ENCODE data around the gene RTN4IP1.

GRCh38 chr6:106536357-106536756 is 92.9 kb downstream of the RTN4IP1 start:
- TF ChIP-seq EP300 (IDR thresholded peaks at IDR 0.05; ENCODE audit: low read depth): no peak
- TF ChIP-seq, protein P1, sequence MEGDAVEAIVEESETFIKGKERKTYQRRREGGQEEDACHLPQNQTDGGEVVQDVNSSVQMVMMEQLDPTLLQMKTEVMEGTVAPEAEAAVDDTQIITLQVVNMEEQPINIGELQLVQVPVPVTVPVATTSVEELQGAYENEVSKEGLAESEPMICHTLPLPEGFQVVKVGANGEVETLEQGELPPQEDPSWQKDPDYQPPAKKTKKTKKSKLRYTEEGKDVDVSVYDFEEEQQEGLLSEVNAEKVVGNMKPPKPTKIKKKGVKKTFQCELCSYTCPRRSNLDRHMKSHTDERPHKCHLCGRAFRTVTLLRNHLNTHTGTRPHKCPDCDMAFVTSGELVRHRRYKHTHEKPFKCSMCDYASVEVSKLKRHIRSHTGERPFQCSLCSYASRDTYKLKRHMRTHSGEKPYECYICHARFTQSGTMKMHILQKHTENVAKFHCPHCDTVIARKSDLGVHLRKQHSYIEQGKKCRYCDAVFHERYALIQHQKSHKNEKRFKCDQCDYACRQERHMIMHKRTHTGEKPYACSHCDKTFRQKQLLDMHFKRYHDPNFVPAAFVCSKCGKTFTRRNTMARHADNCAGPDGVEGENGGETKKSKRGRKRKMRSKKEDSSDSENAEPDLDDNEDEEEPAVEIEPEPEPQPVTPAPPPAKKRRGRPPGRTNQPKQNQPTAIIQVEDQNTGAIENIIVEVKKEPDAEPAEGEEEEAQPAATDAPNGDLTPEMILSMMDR (IDR thresholded peaks at IDR 0.05): no peak

All from transverse colon (tissue), 3 donors.